Activated T-cell treated with anti-CD3 and anti-CD28 coated beads for 48 hours (primary cell): ENCODE measurements around the gene HBM.
"Not testable (repeated sequence)": the region's sequence is repeated elsewhere in the genome, so short reads cannot be mapped to it uniquely, and the experiment has no call there.

Experiments used
- DNase-seq: peaks from one replicate; pipeline ENCODE4 v3.0.0-alpha.2; 2020; ENCODE audit warnings: low read depth

Gene HBM

DNA sequence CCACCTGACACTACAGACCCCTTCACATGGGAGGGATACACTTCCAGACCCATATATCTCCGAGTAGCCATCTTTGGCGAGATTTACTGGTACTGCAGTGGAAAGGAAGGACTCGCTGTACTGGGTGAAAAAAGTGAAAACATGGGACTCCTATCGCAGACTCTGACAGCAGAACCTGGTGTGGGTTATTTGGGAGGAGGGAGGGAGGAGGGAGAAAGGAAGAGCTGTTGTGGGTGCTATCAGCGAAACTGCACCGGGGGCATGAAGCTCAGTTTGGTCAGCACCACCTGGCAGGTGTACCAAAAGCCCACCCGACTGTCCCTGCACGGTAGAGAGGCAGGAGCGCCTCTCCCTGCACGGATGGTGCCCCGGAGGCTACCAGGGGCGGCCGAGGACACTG lies 19.4 kb downstream of the HBM start:
- no peak for DNase-seq

DNA sequence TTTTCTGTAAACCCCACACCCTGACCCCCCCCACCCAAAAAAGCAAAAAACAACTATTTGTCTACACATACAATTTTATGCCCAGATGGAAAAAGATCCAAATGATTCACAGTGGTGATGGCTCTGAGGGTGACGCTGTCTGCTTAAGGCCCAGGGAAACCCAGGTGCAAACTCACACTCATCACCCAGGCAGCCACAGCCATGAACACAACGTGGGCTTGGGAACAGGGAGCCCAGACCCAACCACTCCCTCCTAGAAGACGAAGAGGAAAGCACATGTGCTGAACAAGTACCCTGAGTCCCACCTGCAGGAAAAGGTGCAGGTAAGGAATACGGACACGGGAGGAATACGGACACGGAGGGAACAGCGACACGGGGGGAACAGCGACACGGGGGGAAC lies 19.9 kb downstream of the HBM start:
- DNase-seq, result no peak

DNA sequence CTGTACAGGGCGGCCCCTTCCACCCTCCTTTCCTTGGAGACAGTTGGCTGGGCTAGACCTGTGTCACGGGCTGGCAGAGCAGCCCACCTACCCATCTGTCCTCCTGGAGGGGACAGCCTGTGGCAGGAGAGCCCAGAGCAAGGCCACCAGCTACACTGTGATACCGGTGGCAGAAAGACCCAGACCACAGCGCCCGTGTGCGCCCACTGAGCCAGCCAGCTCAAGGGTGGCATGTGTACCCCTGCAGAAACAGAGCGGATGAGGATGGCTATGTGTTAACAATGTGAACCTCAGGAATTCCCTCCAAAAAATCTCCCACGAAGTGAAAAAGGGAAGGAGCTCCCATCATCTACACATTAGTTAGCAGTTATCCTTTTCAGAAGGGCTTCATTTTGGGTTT lies 21.6 kb downstream of the HBM start:
- no peak for DNase-seq

GRCh38 chr16:188674-189073 lies 22.9 kb downstream of the HBM start:
- no peak for DNase-seq

DNA sequence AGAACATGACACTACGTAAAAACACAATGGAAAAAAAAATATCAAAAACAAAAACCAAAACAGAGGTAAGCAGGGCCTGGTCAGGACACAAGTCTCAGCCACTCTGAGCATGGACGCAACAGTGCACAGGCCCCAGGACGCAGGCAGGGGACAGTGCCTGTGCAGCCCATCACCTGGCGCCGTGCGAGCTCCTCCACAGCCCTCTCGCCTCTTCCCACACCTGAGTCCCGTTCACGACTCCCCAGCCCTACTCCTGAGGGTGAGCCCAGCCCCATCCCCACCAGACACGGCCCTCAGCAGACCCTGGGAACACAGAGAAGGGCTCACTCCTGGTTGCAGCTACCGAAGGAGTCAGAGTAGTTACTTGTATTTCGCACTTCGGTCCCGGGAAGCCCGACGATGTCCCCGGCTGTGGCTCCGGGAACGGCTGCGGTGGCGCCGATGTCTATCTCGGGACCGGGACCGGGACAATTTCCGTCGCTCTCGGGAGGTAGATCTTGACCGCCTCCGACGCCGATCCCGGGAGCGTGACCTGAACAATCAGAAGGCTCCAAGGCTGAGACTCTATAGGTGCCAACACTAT lies 23.9 kb downstream of the HBM start:
- no peak for DNase-seq

DNA sequence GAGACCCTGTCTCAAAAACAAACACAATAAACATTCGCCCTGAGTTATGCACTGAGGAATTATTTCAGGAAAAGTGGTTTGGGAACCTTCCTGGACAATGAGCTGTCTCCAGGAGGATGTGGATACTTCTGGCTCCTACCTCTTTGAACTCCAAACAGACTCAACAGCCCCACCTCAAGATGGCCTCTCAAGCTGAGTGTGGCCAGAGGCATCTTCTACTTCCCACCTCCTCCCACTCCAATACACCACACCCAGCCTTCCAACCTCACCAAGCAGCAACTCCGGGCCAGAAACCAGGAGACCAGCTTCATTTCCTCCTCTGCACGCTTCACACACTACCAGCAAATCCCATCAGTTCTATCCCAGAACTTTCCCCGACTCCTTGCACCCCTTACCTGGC lies 26.1 kb downstream of the HBM start:
- DNase-seq, result no peak

DNA sequence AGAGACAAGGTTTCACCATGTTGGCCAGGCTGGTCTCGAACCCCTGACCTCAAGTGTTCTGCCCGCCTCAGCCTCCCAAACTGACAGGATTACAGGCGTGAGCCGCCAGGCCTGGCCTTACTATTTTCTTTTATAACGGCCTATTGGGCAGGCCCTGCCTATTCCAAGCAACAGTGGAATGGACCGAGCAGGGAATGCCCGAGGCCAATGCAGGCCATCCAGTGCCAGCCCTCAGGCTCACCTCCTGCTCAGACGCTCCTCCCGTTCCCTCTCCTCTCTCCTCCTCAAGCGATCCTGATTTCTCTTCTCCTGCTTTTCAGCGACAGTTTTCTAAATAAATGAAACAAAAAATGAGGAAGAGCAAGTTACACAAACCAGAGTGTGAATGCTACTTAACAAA lies 26.9 kb downstream of the HBM start:
- DNase-seq, result no peak

GRCh38 chr16:193441-193840 lies 27.7 kb downstream of the HBM start:
- no peak for DNase-seq

- DNase-seq, result no peak
Observed at GRCh38 chr16:194516-194915, 28.7 kb downstream of the HBM start.

- no peak for DNase-seq
Observed at GRCh38 chr16:200388-200787, 34.6 kb downstream of the HBM start.

DNA sequence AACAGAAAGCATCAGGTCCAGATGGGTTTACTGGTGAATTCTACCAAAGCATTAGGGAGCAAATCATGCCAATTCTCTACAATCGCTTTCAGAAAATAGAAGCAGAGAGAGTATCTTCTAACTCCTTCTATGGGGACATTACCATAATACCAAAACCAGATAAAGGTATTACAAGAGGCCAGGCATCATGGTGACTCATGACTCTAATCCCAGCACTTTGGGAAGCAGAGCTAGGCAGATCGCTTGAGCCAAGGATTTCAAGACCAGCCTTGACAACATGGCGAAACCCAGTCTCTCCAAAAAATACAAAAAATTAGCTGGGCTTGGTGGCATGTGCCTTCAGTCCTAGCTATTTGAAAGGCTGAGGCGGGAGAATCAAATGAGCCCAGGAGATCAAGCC lies 37.5 kb downstream of the HBM start:
- DNase-seq, result no peak

DNA sequence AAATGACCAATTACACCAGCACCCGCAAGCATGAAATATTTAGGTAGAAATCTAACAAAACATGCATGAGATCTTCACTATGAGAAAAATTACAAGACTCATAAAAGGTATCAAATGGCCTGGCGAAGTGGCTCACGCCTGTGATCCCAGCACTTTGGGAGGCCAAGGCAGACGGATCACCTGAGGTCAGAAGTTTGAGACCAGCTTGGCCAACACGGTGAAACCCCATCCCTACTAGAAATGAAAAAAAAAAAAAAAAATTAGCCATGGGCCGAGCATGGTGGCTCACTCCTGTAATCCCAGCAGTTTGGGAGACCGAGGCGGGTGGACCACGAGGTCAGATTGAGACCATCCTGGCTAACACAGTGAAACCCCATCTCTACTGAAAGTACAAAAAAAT lies 38.3 kb downstream of the HBM start:
- not testable (repeated sequence) for DNase-seq

DNA sequence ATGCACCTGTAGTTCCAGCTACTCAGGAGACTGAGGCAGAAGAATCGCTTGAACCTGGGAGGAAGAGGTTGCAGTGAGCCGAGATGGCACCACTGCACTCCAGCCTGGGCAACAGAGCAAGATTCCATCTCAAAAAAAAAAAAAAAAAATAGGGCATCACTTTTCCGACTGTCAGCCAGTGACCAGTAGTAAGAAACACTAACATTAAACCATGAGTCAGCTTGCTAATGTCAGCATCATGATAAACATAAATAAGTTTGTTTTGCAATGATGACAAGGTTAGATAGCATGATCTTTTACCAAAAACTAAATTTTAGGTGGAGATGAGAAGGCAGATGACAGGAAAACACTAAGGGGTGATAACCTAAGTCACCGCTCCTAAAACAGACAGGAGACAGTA lies 43.6 kb downstream of the HBM start:
- not testable (repeated sequence) for DNase-seq

DNA sequence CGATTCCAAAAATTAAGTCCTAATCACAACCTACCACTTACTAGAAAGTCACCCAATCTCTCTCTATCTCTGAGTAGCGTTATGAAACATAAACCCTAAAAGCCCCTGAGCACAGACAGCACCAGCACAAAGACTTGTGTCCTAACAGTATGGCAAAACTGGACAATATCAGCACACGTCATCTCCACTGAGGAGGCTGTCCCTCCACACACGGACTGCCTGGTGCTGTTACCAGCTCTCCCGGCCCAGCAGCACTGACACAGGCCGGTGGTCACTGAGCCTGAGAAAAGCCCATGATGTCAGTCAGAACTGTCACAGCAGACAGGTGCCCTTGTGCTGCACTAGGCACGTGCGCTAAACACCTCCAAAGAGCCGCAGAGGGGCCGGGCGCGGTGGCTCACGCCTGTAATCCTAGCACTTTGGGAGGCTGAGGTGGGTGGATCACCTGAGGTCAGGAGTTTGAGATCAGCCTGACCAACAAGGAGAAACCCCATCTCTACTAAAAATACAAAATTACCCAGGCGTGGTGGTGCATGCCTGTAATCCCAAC lies 45.9 kb downstream of the HBM start:
- not testable (repeated sequence) for DNase-seq

DNA sequence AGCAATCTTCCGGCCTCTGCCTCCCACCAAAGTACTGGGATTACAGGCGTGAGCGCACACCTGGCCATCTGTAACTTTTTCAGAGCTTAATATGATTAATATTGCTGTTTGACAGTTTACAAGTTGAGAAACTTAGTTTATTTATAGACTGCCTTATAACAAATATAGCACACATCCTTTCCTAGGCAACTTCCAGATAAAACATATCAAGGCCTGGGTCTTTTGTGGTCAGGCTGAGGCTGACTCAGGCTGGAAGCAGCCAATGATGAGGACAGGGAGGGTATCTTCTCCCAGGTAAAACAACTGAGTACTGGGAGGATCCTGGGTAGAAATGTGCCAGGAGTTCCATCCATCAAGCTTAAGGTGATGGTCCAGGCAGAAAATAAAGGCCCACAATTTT lies 47.2 kb downstream of the HBM start:
- DNase-seq, result no peak
